NCI-H526 treated with DMSO at 0.1 percent for 48 hours (cell line): ENCODE data around the gene MARK3.
"Not testable (repeated sequence)": the region's sequence is repeated elsewhere in the genome, so short reads cannot be mapped to it uniquely, and the experiment has no call there.

Experiments used
- DNase-seq: peaks from one replicate; lab custom pipeline; 2025; lab: John Stamatoyannopoulos, UW

Gene MARK3

DNA sequence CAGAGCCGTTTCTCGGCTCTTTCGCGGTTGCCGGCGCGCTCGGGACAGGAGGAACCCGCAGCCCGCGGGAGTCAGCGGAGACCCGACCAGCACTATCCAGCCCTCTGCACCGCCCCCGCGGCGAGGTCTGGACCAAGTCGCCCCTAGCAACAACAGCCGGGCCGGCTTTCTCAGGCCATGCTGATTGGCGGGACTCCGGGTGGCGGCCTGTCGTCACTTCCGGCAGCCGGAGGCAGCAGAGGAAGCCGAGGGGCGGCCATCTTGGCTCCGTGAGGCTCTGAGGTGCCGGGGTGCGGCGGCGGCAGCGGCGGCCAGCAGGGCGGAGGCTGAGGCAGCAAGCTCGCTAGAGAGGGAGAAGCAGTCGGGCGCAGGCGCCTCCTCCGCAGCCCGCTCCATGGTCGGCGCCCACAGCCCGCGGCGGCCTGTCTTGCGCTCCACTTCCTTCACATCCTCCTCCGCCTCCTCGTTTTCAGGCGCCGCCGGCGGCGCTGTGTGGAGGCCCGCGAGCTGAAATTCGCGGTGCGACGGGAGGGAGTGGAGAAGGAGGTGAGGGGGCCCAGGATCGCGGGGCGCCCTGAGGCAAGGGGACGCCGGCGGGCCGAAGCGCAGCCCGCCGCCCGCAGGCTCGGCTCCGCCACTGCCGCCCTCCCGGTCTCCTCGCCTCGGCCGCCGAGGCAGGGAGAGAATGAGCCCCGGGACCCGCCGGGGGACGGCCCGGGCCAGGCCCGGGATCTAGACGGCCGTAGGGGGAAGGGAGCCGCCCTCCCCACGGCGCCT is at the start of gene MARK3:
MARK3 (plus strand) TSS at position 264 of the 777 bp plus-strand sequence. CDS start 615 bp downstream, outside the sequence.
- peak; percentile 91 for DNase-seq

DNA sequence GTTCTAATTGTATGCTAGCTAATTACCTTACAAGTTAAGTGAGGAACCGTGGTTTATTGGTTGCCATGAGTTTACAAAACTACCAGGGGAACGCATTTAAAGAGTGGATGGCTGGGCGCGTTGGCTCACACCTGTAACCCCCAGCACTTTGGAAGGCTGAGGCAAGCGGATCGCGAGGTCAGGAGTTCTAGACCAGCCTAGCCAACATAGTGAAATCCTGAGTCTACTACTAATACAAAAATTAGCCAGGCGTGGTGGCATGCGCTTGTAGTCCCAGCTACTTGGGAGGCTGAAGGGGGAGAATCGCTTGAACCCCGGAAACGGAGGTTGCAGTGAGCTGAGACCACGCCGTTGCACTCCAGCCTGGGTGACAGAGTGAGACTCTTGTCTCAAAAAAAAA is 49.0 kb upstream of the MARK3 start:
- DNase-seq, result no peak

DNA sequence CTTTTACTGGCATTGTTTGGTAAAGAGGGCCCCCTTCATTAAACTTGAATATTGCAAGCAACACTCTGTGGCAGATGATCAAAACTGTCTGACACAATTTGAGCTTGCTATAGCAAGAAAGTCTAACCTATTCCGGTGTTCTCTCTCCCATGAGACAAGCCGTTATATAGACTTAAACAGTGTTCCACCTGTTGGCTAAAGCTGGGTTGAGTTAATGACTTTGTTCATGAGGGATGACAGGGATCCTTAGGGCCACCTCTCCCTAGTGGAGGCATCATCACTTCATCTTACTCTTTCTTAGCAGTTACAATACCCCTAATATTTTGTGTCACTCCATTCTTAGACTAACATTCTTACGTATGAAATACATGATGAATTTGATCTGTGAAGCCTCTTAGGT is 47.4 kb upstream of the MARK3 start:
- no peak for DNase-seq

DNA sequence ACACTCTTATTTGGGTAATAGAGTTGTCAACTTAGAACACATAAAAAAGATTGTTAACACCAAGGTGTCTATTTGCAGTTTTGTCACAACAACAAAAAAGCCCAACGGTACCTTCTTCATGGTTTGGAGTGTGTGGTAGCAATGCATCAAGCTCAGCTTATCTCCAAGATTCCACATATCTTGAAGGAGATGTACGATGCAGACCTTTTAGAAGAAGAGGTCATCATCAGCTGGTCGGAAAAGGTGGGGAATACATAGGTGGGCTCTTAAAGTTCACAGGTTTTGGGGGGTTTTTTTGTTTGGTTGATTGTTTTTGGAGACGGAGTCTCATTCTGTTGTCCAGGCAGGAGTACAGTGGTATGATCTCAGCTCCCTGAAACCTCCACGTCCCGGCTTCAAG is 45.7 kb upstream of the MARK3 start:
- no peak for DNase-seq

- DNase-seq, result no peak
Measured at GRCh38 chr14:103340480-103341212, 44.6 kb upstream of the MARK3 start.

DNA sequence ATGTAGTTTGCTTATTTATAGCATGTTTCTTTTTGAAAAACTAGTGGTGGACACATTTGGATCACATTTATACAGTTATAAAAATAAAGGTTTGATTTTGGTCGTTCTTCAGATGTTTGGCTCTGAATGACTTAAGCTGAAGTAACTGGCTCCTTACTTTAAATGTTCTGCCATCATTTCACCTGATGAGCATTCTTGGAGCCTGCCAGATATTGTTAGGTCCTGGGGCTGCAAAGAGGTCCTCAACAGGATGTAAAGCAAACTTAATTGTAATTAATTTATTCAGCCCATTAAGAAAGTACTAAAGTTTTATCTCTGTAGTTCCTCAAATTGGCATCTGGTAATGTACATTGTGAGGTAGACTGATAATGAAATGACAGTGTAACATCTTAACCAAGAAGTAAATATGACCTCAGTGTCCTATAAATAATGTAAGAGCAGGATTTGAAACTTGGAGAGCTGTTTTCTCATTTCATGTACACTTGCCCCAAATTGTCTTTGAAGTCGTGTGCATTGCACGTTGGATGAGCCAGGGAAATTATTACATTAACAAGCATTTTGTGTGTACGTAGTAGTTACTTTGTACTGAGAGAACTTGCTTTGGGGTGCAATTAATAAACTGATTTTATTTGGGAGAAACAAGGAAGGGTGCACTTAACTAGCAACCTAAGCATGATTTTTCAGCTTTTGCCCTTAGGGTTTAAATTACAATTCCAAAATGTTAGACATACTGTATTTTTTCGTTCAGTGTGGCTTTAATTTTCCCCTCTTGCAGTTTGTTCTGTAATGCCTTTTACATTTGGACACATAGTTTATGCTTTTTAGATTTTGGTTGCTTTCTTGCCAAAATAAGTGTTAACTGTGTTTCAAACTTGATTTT is 43.7 kb upstream of the MARK3 start:
- DNase-seq, result no peak

- DNase-seq, result no peak
Measured at GRCh38 chr14:103343164-103343879, 41.9 kb upstream of the MARK3 start.

GRCh38 chr14:103343905-103344797 is 41.1 kb upstream of the MARK3 start:
- no peak for DNase-seq

GRCh38 chr14:103346286-103346685 is 38.9 kb upstream of the MARK3 start:
- DNase-seq, result no peak

DNA sequence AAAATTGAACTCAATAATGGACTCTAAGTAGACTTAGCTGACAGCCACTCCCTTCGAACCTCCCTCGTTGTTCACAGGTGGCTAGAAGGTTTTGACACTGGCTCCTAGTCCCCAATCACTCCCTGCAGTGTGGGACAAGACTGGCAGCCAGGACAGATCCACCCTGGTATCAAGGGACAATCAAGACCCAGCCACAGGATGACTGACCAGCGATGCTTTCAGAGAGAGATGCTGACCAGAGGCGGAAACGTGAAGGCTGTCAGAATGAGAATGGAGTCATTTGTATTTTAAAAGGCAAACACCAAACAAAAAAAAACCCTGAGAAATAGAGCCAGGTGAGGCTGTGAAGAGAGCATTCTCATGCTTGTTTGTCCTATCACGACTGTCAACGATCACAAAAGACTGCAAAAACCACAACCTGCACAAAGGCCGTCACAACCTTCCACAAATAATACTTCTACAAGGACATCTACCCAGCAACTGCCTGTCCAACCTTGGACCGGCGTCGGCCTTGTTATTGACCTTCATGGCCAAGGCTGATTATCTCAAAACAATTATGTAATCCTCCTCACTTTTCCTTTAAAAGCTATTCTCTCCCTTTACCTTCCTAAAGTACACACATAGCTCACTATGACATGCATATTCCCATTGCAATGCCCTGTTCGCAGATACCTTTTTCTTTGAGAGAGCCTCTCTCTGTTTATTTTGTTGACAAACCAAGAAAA is 38.0 kb upstream of the MARK3 start:
- no peak for DNase-seq

GRCh38 chr14:103348154-103348553 is 37.1 kb upstream of the MARK3 start:
- no peak for DNase-seq

- no peak for DNase-seq
Measured at GRCh38 chr14:103349982-103350381, 35.2 kb upstream of the MARK3 start.

GRCh38 chr14:103353362-103353761 is 31.9 kb upstream of the MARK3 start:
- no peak for DNase-seq

DNA sequence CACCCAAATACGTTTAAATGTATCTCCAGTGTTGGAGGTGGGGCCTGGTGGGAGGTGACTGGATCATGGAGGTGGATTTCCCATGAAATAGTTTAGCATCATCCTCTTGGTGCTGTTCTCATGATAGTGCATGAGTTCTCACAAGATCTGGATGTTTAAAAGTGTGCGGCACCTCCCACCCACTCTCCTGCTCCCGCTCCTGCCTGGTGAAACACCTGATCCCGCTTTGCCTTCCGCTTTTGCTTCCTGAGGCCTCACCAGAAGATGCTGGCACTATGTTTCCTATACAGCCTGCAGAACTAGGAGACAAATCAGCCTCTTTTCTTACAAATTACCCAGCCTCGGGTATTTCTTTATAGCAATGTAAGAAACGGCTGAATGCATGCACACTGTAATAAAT is 31.1 kb upstream of the MARK3 start:
- no peak for DNase-seq

GRCh38 chr14:103356024-103356682 is 29.1 kb upstream of the MARK3 start:
- DNase-seq, result peak; percentile 94

DNA sequence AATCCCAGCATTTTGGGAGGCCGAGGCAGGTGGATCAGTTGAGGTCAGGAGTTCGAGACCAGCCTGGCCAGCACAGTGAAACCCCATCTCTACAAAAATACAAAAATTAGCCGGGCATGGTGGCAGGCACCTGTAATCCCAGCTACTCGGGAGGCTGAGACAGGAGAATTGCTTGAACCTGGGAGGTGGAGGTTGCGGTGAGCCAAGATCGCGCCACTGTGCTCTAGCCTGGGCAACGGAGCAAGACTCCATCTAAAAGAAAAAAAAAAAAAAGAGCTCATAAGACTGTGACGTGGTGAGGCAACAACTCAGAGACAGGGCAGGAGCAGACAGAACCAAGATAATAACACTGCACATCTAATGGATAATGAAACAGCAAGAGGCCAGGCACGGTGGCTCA is 27.7 kb upstream of the MARK3 start:
- not testable (repeated sequence) for DNase-seq

DNA sequence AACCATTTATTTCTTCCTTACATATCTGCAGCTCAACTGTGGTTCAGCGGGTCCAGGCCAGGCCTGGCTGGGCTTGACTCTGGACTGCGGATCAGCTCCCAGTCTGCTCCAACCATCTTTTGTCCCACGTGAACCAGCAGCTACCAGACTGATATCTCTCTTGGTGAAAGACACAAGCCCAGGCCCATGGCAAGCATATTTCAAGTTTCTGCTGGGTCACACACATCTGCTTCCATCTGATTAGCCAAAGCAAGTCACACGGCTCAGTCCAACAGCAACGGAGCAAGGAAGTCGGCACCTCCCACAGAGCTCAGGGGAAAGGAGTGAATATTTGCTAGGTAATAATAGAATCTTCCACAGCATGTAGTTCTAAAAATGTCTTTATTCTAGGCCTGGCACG is 24.7 kb upstream of the MARK3 start:
- no peak for DNase-seq

- DNase-seq, result no peak
Measured at GRCh38 chr14:103361867-103362266, 23.3 kb upstream of the MARK3 start.

DNA sequence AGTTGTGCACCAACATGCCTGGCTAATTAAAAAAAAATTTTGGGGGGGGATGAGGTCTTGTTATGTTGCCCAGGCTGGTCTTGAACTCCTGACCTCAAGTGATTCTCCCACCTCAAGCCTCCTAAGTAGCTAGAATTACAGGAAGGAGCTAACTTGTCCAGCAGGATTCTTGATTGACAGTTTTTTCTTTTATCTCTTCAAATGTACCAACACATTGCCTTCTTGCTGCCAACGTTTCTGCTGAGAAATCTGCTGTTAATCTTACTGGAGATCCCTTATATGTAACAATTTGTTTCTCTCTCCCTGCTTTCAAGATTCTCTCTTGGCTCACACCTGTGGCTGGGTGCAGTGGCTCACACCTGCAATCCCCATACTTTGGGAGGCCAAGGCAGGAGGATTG is 22.4 kb upstream of the MARK3 start:
- DNase-seq, result no peak

DNA sequence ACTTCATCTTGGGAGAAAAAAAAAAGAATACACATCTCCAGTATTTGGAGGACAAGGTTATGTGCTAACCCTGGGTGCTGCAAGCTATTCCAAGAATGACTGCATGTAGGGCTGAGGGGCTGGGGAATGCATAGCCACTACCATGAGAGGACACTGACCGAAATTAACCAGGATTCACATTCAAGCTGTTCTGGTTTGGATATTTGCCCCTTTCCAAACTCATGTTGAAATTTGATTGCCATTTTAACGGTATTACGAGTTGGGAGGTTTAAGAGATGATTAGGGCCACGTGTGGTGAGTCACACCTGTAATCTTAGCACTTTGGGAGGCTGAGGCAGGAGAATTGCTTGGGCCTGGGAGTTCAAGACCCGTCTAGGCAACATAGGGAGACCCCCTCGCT is 18.5 kb upstream of the MARK3 start:
- DNase-seq, result no peak
